GM23338 (cell line): ENCODE data around the gene TMEM14B. TPM values are rescaled to one million over a fixed set of nuclear protein-coding genes. Genes with fewer than 3 reads are reported as not detected.

Experiments used
- ATAC-seq: fragments of 200-7000 bp; cut with Tn5 transposase; 3 replicates; pipeline ENCODE4 v1.9.1; 2020
- DNase-seq: peaks from one replicate; pipeline ENCODE4 v3.0.0-alpha.2; 2015; ENCODE audit warnings: low spot score
- H2AFZ ChIP-seq: fragments of 200-600 bp; sonication (generic); 2 replicates; pipeline ENCODE4 v1.8.0; 2016; ENCODE audit warnings: antibody characterized with exemption, mild to moderate bottlenecking, moderate library complexity
- H3F3A ChIP-seq: fragments of 200-600 bp; sonication (generic); replicated peaks from 2 replicates; pipeline ENCODE4 v1.8.0; 2017; ENCODE audit warnings: antibody characterized with exemption, mixed run types, low read depth
- H3K27ac ChIP-seq: fragments of 200-600 bp; sonication (generic); 2 replicates; pipeline ENCODE4 v1.6.1; 2016; ENCODE audit warnings: low read depth
- H3K27me3 ChIP-seq: fragments of 200-600 bp; sonication (generic); 2 replicates; pipeline ENCODE4 v1.8.0; 2016; ENCODE audit warnings: mild to moderate bottlenecking, mixed run types, moderate library complexity; ENCODE audit not compliant: insufficient read depth
- H3K36me3 ChIP-seq: fragments of 200-600 bp; sonication (generic); 2 replicates; pipeline ENCODE4 v1.8.0; 2016; ENCODE audit warnings: mild to moderate bottlenecking; ENCODE audit not compliant: insufficient read depth
- H3K4me1 ChIP-seq: fragments of 200-600 bp; sonication (generic); 2 replicates; pipeline ENCODE4 v1.8.0; 2016; ENCODE audit warnings: mild to moderate bottlenecking, moderate library complexity; ENCODE audit not compliant: insufficient read depth
- H3K4me2 ChIP-seq: fragments of 200-600 bp; sonication (generic); 2 replicates; pipeline ENCODE4 v1.7.1; 2017; ENCODE audit warnings: mixed run types
- H3K4me3 ChIP-seq: fragments of 200-600 bp; sonication (generic); 2 replicates; pipeline ENCODE4 v1.6.1; 2016; ENCODE audit warnings: mixed run types
- H3K79me2 ChIP-seq: fragments of 200-600 bp; sonication (generic); replicated peaks from 2 replicates; pipeline ENCODE4 v1.8.0; 2017; ENCODE audit warnings: mild to moderate bottlenecking; ENCODE audit not compliant: insufficient read depth
- H3K9me2 ChIP-seq: fragments of 200-600 bp; sonication (generic); 2 replicates; pipeline ENCODE4 v1.8.0; 2017; ENCODE audit not compliant: insufficient read depth
- H4K20me1 ChIP-seq: fragments of 200-600 bp; sonication (generic); replicated peaks from 2 replicates; pipeline ENCODE4 v1.8.0; 2017; ENCODE audit warnings: mild to moderate bottlenecking; ENCODE audit not compliant: insufficient read depth
- H3K27ac Mint-ChIP-seq: 2 replicates; pipeline ENCODE4 v1.8.0; 2020; ENCODE audit warnings: inconsistent platforms, mild to moderate bottlenecking, moderate library complexity, mixed read lengths
- H3K27me3 Mint-ChIP-seq: 3 replicates; pipeline ENCODE4 v1.8.0; 2022; ENCODE audit warnings: low read depth, mild to moderate bottlenecking, moderate library complexity, mixed read lengths, inconsistent platforms; ENCODE audit not compliant: insufficient read depth, poor library complexity
- H3K36me3 Mint-ChIP-seq: 3 replicates; pipeline ENCODE4 v1.8.0; 2021; ENCODE audit warnings: low read depth, mild to moderate bottlenecking, inconsistent platforms, moderate library complexity, mixed read lengths
- H3K4me1 Mint-ChIP-seq: 3 replicates; pipeline ENCODE4 v1.8.0; 2020; ENCODE audit warnings: mild to moderate bottlenecking, inconsistent platforms, mixed read lengths
- H3K4me3 Mint-ChIP-seq: 3 replicates; pipeline ENCODE4 v1.8.0; 2021; ENCODE audit warnings: moderate library complexity, mild to moderate bottlenecking, inconsistent platforms, mixed read lengths
- H3K9me3 Mint-ChIP-seq: 3 replicates; pipeline ENCODE4 v1.8.0; 2020; ENCODE audit warnings: moderate library complexity, mild to moderate bottlenecking, inconsistent platforms, mixed read lengths
- CREB1 ChIP-seq: fragments of 250-450 bp; sonication (Bioruptor Pico); IDR thresholded peaks from 2 replicates; pipeline ENCODE4 v1.5.0; 2020; ENCODE audit warnings: low read depth, mild to moderate bottlenecking, moderate library complexity
- CTCF ChIP-seq, 2 experiments: fragments of 200-600 bp in 1 of 2; sonication (generic) in 1 of 2; conservative IDR thresholded peaks; 2 replicates each; pipeline versions ENCODE4 v1.5.1 to v1.6.1; 2016 to 2017; ENCODE audit warnings: antibody characterized with exemption in 2 of 2, low read depth in 2 of 2, mild to moderate bottlenecking in 2 of 2, moderate library complexity in 1 of 2
- JUNB ChIP-seq: IDR thresholded peaks from one replicate; pipeline ENCODE4 v1.6.1; 2016; ENCODE audit warnings: antibody characterized with exemption; ENCODE audit not compliant: unreplicated experiment
- NANOG ChIP-seq: IDR thresholded peaks from 2 replicates; pipeline ENCODE4 v1.6.1; 2016; ENCODE audit warnings: antibody characterized with exemption, borderline replicate concordance
- POLR2AphosphoS5 ChIP-seq: IDR thresholded peaks from 2 replicates; pipeline ENCODE4 v1.6.1; 2016; ENCODE audit warnings: antibody characterized with exemption, low read depth
- REST ChIP-seq: IDR thresholded peaks from one replicate; pipeline ENCODE4 v1.6.1; 2018; ENCODE audit warnings: antibody characterized with exemption; ENCODE audit not compliant: unreplicated experiment
- STAT1 ChIP-seq: IDR thresholded peaks from one replicate; pipeline ENCODE4 v1.6.1; 2016; ENCODE audit warnings: antibody characterized with exemption; ENCODE audit not compliant: unreplicated experiment
- ZNF331 ChIP-seq: fragments of 250-450 bp; sonication (Bioruptor Pico); IDR thresholded peaks from 2 replicates; pipeline ENCODE4 v1.5.0; 2020; ENCODE audit warnings: low read depth, mild to moderate bottlenecking, moderate library complexity
- ZNF462 ChIP-seq: fragments of 250-450 bp; sonication (Bioruptor Pico); IDR thresholded peaks from 2 replicates; pipeline ENCODE4 v1.5.0; 2020; ENCODE audit warnings: mild to moderate bottlenecking, moderate library complexity
- polyA plus RNA-seq: library from polyadenylated mRNA; unstranded; fragments of >200 nt; fragmentation: Nextera tagmentation; extraction: Ambion mirVana; gene quantifications from 2 replicates; pipeline ENCODE4 v1.2.1, GENCODE V29; 2016
- total RNA-seq: library from RNA; depleted of rRNA; stranded (reverse); fragments of >200 nt; shearing (Covaris generic); gene quantifications from 2 replicates; pipeline ENCODE4 v1.2.3, GENCODE V29; 2014

TMEM14B gene
- total and polyA plus RNA-seq, 2 experiments from 2014 or later: 104 to 210 TPM

DNA sequence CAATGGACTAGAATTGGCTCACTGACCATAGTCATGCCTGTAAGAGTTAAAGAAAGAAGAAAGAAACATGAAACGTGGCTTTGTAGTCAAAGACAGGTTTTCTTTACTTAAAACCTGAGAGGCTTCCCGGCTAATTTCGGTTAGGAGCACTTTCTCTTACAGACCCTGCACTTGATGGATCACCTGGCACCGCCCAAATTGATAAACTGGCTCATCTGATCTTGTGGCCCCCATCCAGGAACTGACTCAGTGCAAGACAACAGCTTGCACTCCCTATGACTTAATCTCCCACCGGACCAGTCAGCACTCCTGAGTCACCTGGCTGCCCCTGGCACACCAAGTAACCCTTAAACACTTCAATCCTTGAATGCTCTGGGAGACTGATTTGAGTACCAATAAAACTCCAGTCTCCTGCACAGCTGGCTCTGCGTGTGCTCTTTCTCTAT lies 12.3 kb downstream of the TMEM14B start:
- peaks cover 3% of the 10 kb centered on the region; the same call in 2 of the 3 replicates for H3K4me1 Mint-ChIP-seq
- DNase-seq (no peak), ATAC-seq (no peak)
- Histone ChIP-seq H4K20me1 (peaks cover 23% of the 10 kb centered on the region), H3K4me2 (no peak overlapping the region), H3K4me3 (no peak overlapping the region), H2AFZ (no peak overlapping the region), H3K27me3 (no peaks in the 10 kb centered on the region), H3K4me1 (no peaks in the 10 kb centered on the region), H3K36me3 (peaks cover 18% of the 10 kb centered on the region), H3K79me2 (peaks cover 30% of the 10 kb centered on the region), H3K9me2 (no peaks in the 10 kb centered on the region), H3K27ac (no peak overlapping the region), H3F3A (no peaks in the 10 kb centered on the region)
- peaks cover 64% of the 10 kb centered on the region for H3K36me3 Mint-ChIP-seq
- no peaks in the 10 kb centered on the region for H3K27me3 Mint-ChIP-seq
- no peak for TF ChIP-seq CREB1 (CRISPR knock-in tag)
- H3K4me3 Mint-ChIP-seq: no peak overlapping the region
- H3K9me3 Mint-ChIP-seq: no peaks in the 10 kb centered on the region; the same call in 2 of the 3 replicates
- H3K27ac Mint-ChIP-seq: peak overlapping the region; percentile 85

- ATAC-seq: no peak
- Histone ChIP-seq H3K27ac (no peak overlapping the region), H3K79me2 (peaks cover 9% of the 10 kb centered on the region), H3K36me3 (no peaks in the 10 kb centered on the region), H3F3A (no peaks in the 10 kb centered on the region), H3K27me3 (no peaks in the 10 kb centered on the region), H3K4me3 (no peak overlapping the region), H2AFZ (no peak overlapping the region), H3K9me2 (no peaks in the 10 kb centered on the region), H4K20me1 (peaks cover 16% of the 10 kb centered on the region), H3K4me2 (no peak overlapping the region), H3K4me1 (no peaks in the 10 kb centered on the region)
- DNase-seq: no peak
- Mint-ChIP-seq H3K4me3 (no peak overlapping the region), H3K27ac (no peak overlapping the region), H3K4me1 (peaks cover 3% of the 10 kb centered on the region; the same call in 2 of the 3 replicates), H3K9me3 (no peaks in the 10 kb centered on the region; the same call in 2 of the 3 replicates), H3K36me3 (peaks cover 35% of the 10 kb centered on the region), H3K27me3 (no peaks in the 10 kb centered on the region)
- TF ChIP-seq CTCF (conservative IDR thresholded peaks at IDR 0.05; ENCODE audit: low read depth in 2 of 2) (no peak), NANOG (no peak), JUNB (no peak), POLR2AphosphoS5 (no peak), CREB1 (CRISPR knock-in tag) (no peak), ZNF462 (CRISPR knock-in tag) (no peak), STAT1 (no peak), REST (no peak), ZNF331 (no peak)
These were observed 15.4 kb downstream of the TMEM14B start for GRCh38 chr6:10763006-10763405.
